Kidney epithelial cell (primary cell): ENCODE measurements around the gene TBC1D2. TPM values are rescaled to one million over a fixed set of nuclear protein-coding genes. Genes with fewer than 3 reads are reported as not detected.

Experiments
- DNase-seq: peaks from one replicate; pipeline ENCODE4 v3.0.0-alpha.2; 2010; ENCODE audit warnings: low read depth
- H3K27me3 ChIP-seq: 2 replicates; pipeline ENCODE4 v1.6.0; 2011; ENCODE audit warnings: low read length; ENCODE audit not compliant: control insufficient read depth, insufficient read depth
- H3K36me3 ChIP-seq: 2 replicates; pipeline ENCODE4 v1.5.1; 2011; ENCODE audit warnings: low read length; ENCODE audit not compliant: control insufficient read depth, insufficient read depth
- H3K4me3 ChIP-seq: 2 replicates; pipeline ENCODE4 v1.5.1; 2011; ENCODE audit warnings: low read depth, mild to moderate bottlenecking, control low read depth, low read length
- total RNA-seq: library from RNA; depleted of rRNA; stranded (reverse); fragments of >200 nt; gene quantifications from 2 replicates; pipeline ENCODE4 v1.2.3, GENCODE V29; 2015
- TF ChIP-seq, protein P1 (sequence below): IDR thresholded peaks from 2 replicates; pipeline ENCODE4 v1.5.1; 2011; ENCODE audit warnings: mild to moderate bottlenecking, moderate library complexity, low read length, control low read depth, inconsistent platforms; ENCODE audit not compliant: insufficient read depth, poor library complexity, severe bottlenecking

TBC1D2 gene
- total RNA-seq, 1 donor from 2014 or later = 21.4 TPM

DNA sequence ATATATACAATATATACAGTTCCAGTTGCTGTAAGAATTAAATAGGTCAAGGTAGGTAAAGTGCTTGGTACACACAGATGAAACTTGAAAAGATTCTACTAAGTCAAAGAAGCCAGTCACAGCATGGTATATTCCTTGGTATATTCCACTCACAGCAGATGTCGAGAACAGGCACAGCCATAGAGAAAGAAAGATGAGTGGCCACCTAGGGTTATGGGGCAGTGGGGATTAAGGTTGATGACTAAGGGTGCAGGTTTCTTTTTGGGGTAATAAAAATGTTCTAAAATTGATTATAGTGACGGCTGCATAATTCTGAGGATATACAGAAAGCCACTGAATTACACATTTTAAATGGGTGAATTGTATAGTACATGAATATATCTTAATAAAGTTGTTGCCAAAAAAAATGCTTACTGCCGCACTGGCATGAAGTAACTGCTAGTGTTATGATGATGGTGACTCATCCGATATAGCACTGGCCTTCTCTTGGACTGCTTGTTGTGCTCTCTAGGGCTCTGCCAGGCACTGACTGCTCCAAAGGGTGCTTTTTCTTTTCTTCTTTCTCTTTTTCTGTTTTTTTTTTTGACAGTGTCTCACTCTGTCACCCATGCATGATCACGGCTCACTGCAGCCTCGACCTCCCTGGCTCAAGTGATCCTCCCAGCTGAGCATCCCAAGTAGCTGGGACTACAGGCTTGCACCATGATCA lies 23.5 kb downstream of the TBC1D2 start:
- TF ChIP-seq, protein P1, sequence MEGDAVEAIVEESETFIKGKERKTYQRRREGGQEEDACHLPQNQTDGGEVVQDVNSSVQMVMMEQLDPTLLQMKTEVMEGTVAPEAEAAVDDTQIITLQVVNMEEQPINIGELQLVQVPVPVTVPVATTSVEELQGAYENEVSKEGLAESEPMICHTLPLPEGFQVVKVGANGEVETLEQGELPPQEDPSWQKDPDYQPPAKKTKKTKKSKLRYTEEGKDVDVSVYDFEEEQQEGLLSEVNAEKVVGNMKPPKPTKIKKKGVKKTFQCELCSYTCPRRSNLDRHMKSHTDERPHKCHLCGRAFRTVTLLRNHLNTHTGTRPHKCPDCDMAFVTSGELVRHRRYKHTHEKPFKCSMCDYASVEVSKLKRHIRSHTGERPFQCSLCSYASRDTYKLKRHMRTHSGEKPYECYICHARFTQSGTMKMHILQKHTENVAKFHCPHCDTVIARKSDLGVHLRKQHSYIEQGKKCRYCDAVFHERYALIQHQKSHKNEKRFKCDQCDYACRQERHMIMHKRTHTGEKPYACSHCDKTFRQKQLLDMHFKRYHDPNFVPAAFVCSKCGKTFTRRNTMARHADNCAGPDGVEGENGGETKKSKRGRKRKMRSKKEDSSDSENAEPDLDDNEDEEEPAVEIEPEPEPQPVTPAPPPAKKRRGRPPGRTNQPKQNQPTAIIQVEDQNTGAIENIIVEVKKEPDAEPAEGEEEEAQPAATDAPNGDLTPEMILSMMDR = no peak
- H3K27me3 ChIP-seq = no peaks in the 10 kb centered on the region
- no peak overlapping the region for H3K4me3 ChIP-seq
- H3K36me3 ChIP-seq = peaks cover 3% of the 10 kb centered on the region
- DNase-seq = no peak

GRCh38 chr9:98230789-98231188 lies 24.7 kb downstream of the TBC1D2 start:
- no peak overlapping the region for H3K4me3 ChIP-seq
- DNase-seq = no peak
- TF ChIP-seq, protein P1 = no peak
- no peaks in the 10 kb centered on the region for H3K27me3 ChIP-seq
- peaks cover 3% of the 10 kb centered on the region for H3K36me3 ChIP-seq

- TF ChIP-seq, protein P1 = no peak
- no peak for DNase-seq
- no peak overlapping the region for H3K4me3 ChIP-seq
- H3K27me3 ChIP-seq = no peaks in the 10 kb centered on the region
- H3K36me3 ChIP-seq = peaks cover 3% of the 10 kb centered on the region
These were observed 25.1 kb downstream of the TBC1D2 start for GRCh38 chr9:98230304-98230703.

GRCh38 chr9:98229620-98230019 lies 25.8 kb downstream of the TBC1D2 start:
- TF ChIP-seq, protein P1 = no peak
- no peak for DNase-seq
- Histone ChIP-seq H3K4me3 (no peak overlapping the region), H3K27me3 (no peaks in the 10 kb centered on the region), H3K36me3 (peaks cover 3% of the 10 kb centered on the region)

DNA sequence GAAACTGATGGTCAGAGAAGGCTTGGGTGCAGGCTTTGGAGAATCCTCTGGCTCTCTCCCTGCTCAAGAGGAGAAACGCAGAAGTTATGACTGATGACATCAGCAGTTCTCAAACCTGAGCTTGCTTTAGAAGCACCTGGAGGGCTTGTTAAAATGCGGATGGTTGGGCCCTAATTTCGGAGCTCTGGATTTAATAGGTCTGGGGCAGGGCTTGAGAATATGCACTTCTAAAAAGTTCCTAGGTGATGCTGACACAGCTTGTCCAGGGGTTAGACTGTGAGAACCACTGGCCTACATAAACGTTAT lies 26.4 kb downstream of the TBC1D2 start:
- no peak for DNase-seq
- peaks cover 1% of the 10 kb centered on the region for H3K36me3 ChIP-seq
- no peak overlapping the region for H3K4me3 ChIP-seq
- no peaks in the 10 kb centered on the region for H3K27me3 ChIP-seq
- TF ChIP-seq, protein P1 = no peak
